Epidermal melanocyte (primary cell): ENCODE results near the gene PADI6.
"Not testable (repeated sequence)": the region's sequence is repeated elsewhere in the genome, so short reads cannot be mapped to it uniquely, and the experiment has no call there.

Experiments used
- DNase-seq: peaks from one replicate; pipeline ENCODE4 v3.0.0; 2011; ENCODE audit warnings: low spot score; ENCODE audit not compliant: insufficient read length

Gene PADI6

DNA sequence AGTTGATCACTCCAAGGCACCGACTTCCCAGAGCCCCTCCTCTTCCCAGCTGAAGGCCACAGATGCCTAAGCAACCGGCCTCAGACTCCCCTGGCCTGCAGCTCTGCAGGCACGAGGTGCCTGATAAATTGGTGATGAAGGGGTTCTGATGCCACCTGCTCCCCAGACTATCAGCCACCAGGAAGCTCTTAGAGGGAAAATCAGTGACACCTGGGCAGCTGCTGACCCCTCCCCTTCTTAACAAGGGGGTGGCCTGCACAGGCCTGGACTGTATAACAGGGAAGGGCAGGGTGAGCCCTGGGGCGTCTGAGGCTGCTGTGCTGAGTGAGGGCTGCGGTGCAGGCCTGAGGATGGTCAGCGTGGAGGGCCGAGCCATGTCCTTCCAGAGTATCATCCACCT, at the start of gene PADI6:
PADI6 (plus strand) TSS at position 301 of the 400 bp plus-strand sequence; CDS start at position 351, 50 bp downstream.
- peak; percentile 7 for DNase-seq

DNA sequence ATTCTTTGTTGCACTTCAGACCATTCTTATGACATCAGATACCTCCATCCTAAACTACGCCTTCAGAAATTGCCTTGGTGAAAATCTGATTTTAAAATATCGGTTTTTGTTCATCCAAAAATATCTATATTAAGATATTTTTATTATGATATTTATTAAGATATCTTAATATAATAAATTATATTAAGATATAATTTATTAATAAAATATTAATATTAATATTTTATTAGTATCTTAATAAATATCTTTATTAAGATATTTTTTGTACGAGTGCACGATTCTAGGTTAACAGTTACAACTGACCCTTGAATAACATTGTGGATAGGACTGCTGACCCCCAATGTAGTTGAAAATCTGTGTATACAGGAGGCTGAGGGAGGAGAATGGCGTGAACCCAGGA, 43.1 kb upstream of the PADI6 start:
- no peak for DNase-seq

DNA sequence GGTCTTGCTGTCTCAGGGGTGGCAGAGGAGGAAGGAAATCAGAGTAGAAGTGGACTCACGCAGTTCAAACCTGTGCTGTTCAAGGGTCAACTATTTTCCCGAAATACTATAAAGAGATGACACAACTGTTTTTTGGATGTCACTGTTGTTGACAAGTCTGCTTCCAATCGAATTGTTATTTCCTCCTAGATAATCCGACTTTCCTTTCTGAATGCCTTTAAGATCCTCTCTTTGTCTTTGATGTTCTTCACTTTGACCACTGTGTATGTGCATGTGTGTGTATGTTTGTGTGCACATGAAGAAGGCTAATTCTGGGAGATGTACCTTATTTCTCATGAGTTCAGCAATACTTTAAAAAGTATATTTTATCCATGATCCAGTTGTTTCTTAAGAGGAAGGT, 42.4 kb upstream of the PADI6 start:
- no peak for DNase-seq

GRCh38 chr1:17330856-17331255, 41.1 kb upstream of the PADI6 start:
- DNase-seq: no peak

DNA sequence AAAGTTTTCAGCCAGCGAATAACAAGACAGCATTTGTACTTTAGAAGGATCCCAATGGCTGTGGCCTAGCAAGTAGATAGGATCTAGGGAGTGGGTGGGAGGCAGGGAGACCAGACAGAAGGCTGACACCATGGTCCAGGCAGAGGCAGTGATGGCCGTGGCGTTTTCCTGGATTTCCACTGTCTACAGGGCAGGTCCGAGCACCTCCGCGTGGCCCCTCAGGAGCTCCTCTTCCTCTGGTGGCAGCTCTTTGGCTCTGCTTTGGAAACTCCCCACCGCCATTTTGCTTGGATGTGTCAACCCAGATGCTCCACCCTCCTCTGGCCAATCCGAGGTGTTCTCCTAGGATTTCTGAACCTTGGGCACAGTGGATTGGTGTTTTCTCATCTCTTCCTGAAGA, 38.9 kb upstream of the PADI6 start:
- DNase-seq: no peak

DNA sequence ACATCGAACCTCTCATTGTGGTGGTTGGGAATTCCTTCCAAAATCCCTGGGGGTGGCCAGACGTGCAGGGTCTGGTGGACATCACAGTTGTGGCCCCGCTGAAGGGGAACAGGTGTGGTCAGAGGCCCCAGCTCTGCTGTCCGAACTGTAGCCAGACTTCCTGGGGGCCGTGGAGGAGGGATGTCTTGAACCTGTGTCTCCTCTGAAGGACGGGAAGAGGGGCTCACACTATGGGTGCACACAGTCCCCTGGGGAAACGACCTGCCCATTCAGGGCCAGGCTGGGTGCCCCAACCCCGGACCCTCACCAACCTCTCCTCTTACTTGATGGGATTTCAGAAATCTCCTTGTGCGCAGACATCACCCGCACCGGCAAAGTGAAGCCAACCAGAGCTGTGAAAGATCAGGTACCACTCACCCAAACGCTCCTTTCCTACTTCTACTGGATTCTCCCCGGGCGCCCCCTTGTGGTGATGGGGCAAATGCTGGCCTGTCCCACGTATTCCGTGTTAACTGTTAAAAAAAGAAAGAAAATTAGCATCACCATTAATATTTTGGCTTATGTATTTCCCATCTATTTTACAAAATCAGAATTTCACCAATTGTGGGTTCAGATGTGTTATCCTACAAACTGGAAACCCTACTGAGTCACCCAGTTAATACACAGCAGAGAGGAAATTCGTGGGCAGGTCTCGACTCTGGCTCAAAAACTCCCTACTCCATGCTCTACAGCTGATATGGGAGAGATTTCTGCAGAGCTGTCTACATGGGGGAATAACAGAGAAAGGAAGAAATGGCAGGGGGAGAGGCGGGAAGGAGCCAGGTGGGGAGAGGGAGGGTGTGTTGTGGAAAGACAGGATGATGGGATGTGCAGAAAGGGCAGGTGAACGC, 35.9 kb upstream of the PADI6 start:
- DNase-seq: no peak

GRCh38 chr1:17338706-17339493, 33.1 kb upstream of the PADI6 start:
- no peak for DNase-seq

DNA sequence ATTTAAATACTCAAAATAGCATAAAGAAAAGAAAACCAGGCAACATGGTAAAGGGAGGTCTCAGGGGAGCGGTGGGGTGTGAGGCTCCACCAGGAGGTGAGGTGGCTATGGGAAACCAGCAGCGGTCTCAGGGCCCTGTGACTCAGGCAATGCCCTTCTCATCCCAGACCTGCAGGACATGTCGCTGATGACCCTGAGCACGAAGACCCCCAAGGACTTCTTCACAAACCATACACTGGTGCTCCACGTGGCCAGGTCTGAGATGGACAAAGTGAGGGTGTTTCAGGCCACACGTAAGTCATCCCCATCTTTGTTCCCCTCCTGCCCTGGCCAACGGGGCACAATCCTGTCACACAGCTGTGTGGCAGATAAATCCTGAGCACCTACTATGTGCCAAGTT, 32.5 kb upstream of the PADI6 start:
- no peak for DNase-seq

- DNase-seq: no peak
Observed at GRCh38 chr1:17340358-17340757, 31.6 kb upstream of the PADI6 start.

GRCh38 chr1:17342014-17342441, 30.0 kb upstream of the PADI6 start:
- DNase-seq: no peak

- DNase-seq: not testable (repeated sequence)
Observed at GRCh38 chr1:17345506-17345905, 26.5 kb upstream of the PADI6 start.

GRCh38 chr1:17346046-17346789, 25.8 kb upstream of the PADI6 start:
- no peak for DNase-seq

DNA sequence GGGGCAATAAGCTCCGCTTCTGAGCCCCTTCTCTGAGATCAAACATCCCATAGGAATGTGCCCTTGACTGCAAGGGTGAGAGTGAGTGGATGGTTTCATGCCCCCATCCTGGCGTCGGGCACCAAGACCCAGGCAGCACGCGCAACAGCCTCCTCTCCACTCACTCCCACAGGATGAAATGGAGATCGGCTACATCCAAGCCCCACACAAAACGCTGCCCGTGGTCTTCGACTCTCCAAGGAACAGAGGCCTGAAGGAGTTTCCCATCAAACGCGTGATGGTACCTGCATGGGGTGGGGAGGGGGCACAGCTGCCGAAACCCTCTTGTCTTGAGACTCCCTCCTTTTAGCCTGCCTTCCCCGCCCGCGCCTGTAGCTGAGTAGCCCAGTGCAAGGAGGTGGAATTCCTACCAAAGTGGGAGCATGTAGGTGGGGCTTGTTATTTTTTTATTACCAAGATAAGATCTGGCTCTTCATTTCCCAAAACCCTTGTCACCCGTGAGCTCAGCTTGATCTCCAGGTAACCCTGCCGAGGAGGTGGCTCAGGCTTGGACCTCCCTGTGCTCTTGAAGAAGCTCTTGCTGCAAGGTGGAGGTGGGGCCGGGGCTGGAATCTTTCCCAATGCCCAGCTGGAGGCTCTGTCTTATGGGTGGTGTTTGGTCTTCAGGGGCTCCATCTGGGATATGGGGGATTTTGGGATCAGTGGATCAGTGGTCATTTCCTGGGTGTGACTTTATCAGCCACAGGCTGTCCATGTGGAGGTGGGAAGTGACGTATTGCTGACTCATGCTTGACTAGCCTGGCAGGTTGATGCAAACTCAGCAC, 24.0 kb upstream of the PADI6 start:
- DNase-seq: no peak

- no peak for DNase-seq
Observed at GRCh38 chr1:17348593-17349234, 23.3 kb upstream of the PADI6 start.

- DNase-seq: no peak
Observed at GRCh38 chr1:17350083-17350482, 21.9 kb upstream of the PADI6 start.

- DNase-seq: no peak
Observed at GRCh38 chr1:17350928-17351446, 21.0 kb upstream of the PADI6 start.

DNA sequence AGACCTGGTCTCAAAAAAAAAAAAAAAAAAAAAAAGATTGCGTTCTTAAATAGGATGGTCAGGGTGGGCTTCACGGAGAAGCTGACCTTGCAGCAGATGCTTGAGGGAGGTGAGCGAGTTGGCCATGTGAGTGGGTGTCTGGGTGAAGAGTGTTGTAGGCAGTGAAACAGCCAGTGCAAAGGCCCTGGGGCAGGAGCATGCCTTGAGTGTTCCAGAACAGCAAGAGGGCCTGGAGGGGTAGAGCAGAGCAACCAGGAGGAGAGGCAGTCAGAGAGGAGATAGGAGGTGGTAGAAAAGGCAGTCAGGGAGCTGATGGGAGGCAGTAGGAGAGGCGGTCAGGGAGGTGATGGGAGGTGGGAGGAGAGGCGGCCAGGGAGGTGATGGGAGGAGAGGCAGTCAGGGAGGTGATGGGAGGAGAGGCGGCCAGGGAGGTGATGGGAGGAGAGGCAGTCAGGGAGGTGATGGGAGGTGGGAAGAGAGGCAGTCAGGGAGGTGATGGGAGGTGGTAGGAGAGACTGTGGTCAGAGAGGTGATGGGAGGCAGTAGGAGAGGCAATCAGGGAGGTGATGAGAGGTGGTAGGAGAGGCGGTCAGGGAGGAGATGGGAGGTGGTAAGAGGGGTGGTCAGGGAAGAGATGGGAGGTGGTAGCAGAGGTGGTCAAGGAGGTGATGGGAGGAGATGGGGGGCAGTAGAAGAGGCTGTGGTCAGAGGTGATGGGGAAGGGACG, 20.2 kb upstream of the PADI6 start:
- no peak for DNase-seq

- no peak for DNase-seq
Observed at GRCh38 chr1:17352419-17352909, 19.5 kb upstream of the PADI6 start.

GRCh38 chr1:17355898-17356297, 16.1 kb upstream of the PADI6 start:
- DNase-seq: no peak
